MM.1S (cell line): ENCODE results near the gene MEGF11.

Experiments
- DNase-seq: peaks from one replicate; pipeline ENCODE4 v3.0.0-alpha.2; 2015
- H2AFZ ChIP-seq: fragments of 300-600 bp; sonication (generic); 2 replicates; pipeline ENCODE4 v1.6.0; 2016; ENCODE audit warnings: antibody characterized with exemption, low read length
- H3F3A ChIP-seq: fragments of 300-600 bp; sonication (generic); 2 replicates; pipeline ENCODE4 v1.6.1; 2016; ENCODE audit warnings: mild to moderate bottlenecking, antibody characterized with exemption, low read length, moderate library complexity, mixed read lengths; ENCODE audit not compliant: insufficient read depth
- H3K27ac ChIP-seq: fragments of 300-600 bp; sonication (generic); 2 replicates; pipeline ENCODE4 v1.5.1; 2016; ENCODE audit warnings: mild to moderate bottlenecking, low read length
- H3K27me3 ChIP-seq: fragments of 300-600 bp; sonication (generic); replicated peaks from 2 replicates; pipeline ENCODE4 v1.6.0; 2016; ENCODE audit warnings: low read length; ENCODE audit not compliant: insufficient read depth
- H3K36me3 ChIP-seq: fragments of 300-600 bp; sonication (generic); replicated peaks from 2 replicates; pipeline ENCODE4 v1.6.1; 2016; ENCODE audit warnings: mild to moderate bottlenecking, low read length, mixed read lengths; ENCODE audit not compliant: insufficient read depth
- H3K4me1 ChIP-seq: fragments of 300-600 bp; sonication (generic); 2 replicates; pipeline ENCODE4 v1.6.1; 2016; ENCODE audit warnings: low read length, mixed read lengths
- H3K4me2 ChIP-seq: fragments of 300-600 bp; sonication (generic); 2 replicates; pipeline ENCODE4 v1.6.0; 2016; ENCODE audit warnings: low read depth, low read length
- H3K4me3 ChIP-seq: fragments of 300-600 bp; sonication (generic); 2 replicates; pipeline ENCODE4 v1.5.1; 2016; ENCODE audit warnings: low read length, mixed read lengths
- H3K79me2 ChIP-seq: fragments of 300-600 bp; sonication (generic); 2 replicates; pipeline ENCODE4 v1.6.1; 2016; ENCODE audit warnings: mixed run types, low read length, mixed read lengths
- H3K9ac ChIP-seq: fragments of 300-600 bp; sonication (generic); 2 replicates; pipeline ENCODE4 v1.6.1; 2016; ENCODE audit warnings: low read length, mixed read lengths
- H3K9me2 ChIP-seq: fragments of 300-600 bp; sonication (generic); replicated peaks from 2 replicates; pipeline ENCODE4 v1.6.1; 2016; ENCODE audit warnings: mild to moderate bottlenecking, low read length, mixed read lengths; ENCODE audit not compliant: insufficient read depth
- H3K9me3 ChIP-seq: fragments of 300-600 bp; sonication (generic); replicated peaks from 2 replicates; pipeline ENCODE4 v1.6.1; 2016; ENCODE audit warnings: mild to moderate bottlenecking, low read length, mixed read lengths; ENCODE audit not compliant: insufficient read depth
- H4K20me1 ChIP-seq: fragments of 300-600 bp; sonication (generic); 2 replicates; pipeline ENCODE4 v1.6.1; 2016; ENCODE audit warnings: mild to moderate bottlenecking, low read length, moderate library complexity, mixed read lengths; ENCODE audit not compliant: insufficient read depth
- EZH2 ChIP-seq: fragments of 300-600 bp; sonication (generic); optimal IDR thresholded peaks from 2 replicates; pipeline ENCODE3; 2017; ENCODE audit warnings: low read depth, mild to moderate bottlenecking, antibody characterized with exemption, low read length, mixed read lengths
- EZH2phosphoT487 ChIP-seq: fragments of 300-600 bp; sonication (generic); IDR thresholded peaks from 2 replicates; pipeline ENCODE4 v1.6.1; 2018; ENCODE audit warnings: antibody characterized with exemption, low read length
- TF ChIP-seq, protein P1 (sequence below): fragments of 300-600 bp; sonication (generic); IDR thresholded peaks from 2 replicates; pipeline ENCODE4 v1.5.1; 2016; ENCODE audit warnings: antibody characterized with exemption, low read length, mixed read lengths

The MEGF11 gene

DNA sequence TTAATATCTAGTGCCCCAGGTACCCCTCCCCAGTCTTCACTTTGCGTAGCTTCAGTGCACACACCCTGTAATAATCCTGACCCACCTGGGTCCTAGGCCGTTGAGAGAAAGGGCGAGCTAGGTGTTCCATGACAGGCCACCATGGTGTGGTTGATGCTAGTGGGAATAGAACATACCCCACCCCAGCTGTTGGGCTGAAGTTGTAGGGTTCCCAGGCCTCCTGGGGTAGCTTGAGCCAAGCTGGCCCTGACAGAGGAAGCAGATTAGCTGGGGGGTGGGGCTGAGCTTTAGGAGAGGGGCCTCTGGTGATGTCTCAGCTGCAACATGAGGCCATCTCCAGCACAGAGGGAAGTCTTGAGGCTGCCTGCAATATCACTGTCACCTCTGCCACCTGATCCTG is 343.7 kb downstream of the MEGF11 start:
- no peaks in the 10 kb centered on the region for H3K27me3 ChIP-seq
- H3K4me1 ChIP-seq, result no peaks in the 10 kb centered on the region
- no peak overlapping the region for H3K9ac ChIP-seq
- H3K9me3 ChIP-seq, result no peaks in the 10 kb centered on the region
- no peak for TF ChIP-seq EZH2
- TF ChIP-seq, protein P1, sequence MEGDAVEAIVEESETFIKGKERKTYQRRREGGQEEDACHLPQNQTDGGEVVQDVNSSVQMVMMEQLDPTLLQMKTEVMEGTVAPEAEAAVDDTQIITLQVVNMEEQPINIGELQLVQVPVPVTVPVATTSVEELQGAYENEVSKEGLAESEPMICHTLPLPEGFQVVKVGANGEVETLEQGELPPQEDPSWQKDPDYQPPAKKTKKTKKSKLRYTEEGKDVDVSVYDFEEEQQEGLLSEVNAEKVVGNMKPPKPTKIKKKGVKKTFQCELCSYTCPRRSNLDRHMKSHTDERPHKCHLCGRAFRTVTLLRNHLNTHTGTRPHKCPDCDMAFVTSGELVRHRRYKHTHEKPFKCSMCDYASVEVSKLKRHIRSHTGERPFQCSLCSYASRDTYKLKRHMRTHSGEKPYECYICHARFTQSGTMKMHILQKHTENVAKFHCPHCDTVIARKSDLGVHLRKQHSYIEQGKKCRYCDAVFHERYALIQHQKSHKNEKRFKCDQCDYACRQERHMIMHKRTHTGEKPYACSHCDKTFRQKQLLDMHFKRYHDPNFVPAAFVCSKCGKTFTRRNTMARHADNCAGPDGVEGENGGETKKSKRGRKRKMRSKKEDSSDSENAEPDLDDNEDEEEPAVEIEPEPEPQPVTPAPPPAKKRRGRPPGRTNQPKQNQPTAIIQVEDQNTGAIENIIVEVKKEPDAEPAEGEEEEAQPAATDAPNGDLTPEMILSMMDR, result no peak
- TF ChIP-seq EZH2phosphoT487, result no peak
- H3F3A ChIP-seq, result no peaks in the 10 kb centered on the region
- H4K20me1 ChIP-seq, result no peaks in the 10 kb centered on the region
- H3K36me3 ChIP-seq, result no peaks in the 10 kb centered on the region
- no peak overlapping the region for H3K4me3 ChIP-seq
- no peak overlapping the region for H2AFZ ChIP-seq
- H3K27ac ChIP-seq, result no peak overlapping the region
- DNase-seq, result no peak
- H3K9me2 ChIP-seq, result no peaks in the 10 kb centered on the region
- H3K4me2 ChIP-seq, result no peak overlapping the region
- H3K79me2 ChIP-seq, result no peaks in the 10 kb centered on the region

DNA sequence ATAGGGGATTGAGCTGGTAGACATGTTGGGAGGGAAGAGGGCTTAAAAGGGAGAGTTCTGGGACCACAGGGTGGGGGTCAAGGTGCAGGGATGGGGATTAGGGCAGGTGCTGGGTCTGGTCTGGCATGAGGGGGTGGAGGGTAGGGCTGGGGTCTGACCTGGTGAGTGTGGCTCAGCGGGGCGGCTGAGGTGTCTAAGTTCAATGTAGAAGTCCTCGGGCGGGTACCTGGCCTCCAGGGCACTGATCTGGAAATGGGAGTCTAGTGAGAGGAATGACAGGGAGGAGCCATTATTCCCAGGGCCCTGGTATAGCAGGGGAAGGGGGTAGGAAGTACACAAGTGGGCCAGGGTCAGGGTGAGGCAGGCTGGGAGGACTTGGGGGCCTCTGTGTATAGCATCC is 344.7 kb downstream of the MEGF11 start:
- no peaks in the 10 kb centered on the region for H3K36me3 ChIP-seq
- no peaks in the 10 kb centered on the region for H4K20me1 ChIP-seq
- H3K9me2 ChIP-seq, result no peaks in the 10 kb centered on the region
- H3F3A ChIP-seq, result no peaks in the 10 kb centered on the region
- no peak for DNase-seq
- no peak overlapping the region for H2AFZ ChIP-seq
- H3K9me3 ChIP-seq, result no peaks in the 10 kb centered on the region
- no peak overlapping the region for H3K27ac ChIP-seq
- TF ChIP-seq EZH2 (no peak), EZH2phosphoT487 (no peak)
- TF ChIP-seq, protein P1, result no peak
- H3K4me2 ChIP-seq, result no peak overlapping the region
- H3K27me3 ChIP-seq, result no peaks in the 10 kb centered on the region
- H3K9ac ChIP-seq, result no peak overlapping the region
- no peak overlapping the region for H3K4me3 ChIP-seq
- H3K79me2 ChIP-seq, result no peaks in the 10 kb centered on the region
- H3K4me1 ChIP-seq, result no peaks in the 10 kb centered on the region

DNA sequence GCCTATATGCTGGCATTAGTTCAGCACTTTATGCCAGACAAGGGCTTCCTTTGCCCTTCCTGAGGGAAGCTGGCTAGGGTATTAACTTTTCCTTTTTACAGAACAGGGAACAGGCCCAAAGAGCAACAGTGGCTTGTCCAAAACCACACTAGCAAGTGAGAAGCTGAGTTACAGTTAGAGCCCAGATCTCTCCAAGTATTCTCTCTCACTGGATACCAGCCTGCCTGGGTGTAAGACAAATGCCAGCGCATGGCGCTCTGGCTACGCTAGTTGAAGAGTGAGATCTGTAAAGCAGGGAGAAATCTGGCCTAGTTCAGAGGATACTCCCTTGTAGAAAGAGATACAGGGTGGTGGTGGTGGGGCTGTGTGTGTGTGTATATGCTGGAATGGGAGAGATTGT is 345.9 kb downstream of the MEGF11 start:
- no peak overlapping the region for H3K4me2 ChIP-seq
- H3K4me1 ChIP-seq, result no peaks in the 10 kb centered on the region
- H3K27me3 ChIP-seq, result no peaks in the 10 kb centered on the region
- H3K4me3 ChIP-seq, result no peak overlapping the region
- no peaks in the 10 kb centered on the region for H3K9me2 ChIP-seq
- H2AFZ ChIP-seq, result no peak overlapping the region
- no peak for DNase-seq
- no peaks in the 10 kb centered on the region for H3K9me3 ChIP-seq
- H3K36me3 ChIP-seq, result no peaks in the 10 kb centered on the region
- TF ChIP-seq EZH2 (no peak), EZH2phosphoT487 (no peak)
- TF ChIP-seq, protein P1, result no peak
- no peak overlapping the region for H3K27ac ChIP-seq
- no peaks in the 10 kb centered on the region for H3F3A ChIP-seq
- H4K20me1 ChIP-seq, result no peaks in the 10 kb centered on the region
- H3K9ac ChIP-seq, result no peak overlapping the region
- H3K79me2 ChIP-seq, result no peaks in the 10 kb centered on the region
